Stimulated activated CD8-positive, alpha-beta memory T cell treated with anti-CD3 and anti-CD28 coated beads, Interleukin-4, amount 100 ng/mL, for 48 hours (primary cell): Measurements from ENCODE around the gene SIGLEC10.
A peak's percentile ranks its signal among the peaks of the same experiment; 100 is the strongest.
"Not testable (repeated sequence)": the region's sequence is repeated elsewhere in the genome, so short reads cannot be mapped to it uniquely, and the experiment has no call there.

Source experiments
- DNase-seq: peaks from one replicate; pipeline ENCODE4 v3.0.0-alpha.2; 2020

SIGLEC10 gene, protein sequence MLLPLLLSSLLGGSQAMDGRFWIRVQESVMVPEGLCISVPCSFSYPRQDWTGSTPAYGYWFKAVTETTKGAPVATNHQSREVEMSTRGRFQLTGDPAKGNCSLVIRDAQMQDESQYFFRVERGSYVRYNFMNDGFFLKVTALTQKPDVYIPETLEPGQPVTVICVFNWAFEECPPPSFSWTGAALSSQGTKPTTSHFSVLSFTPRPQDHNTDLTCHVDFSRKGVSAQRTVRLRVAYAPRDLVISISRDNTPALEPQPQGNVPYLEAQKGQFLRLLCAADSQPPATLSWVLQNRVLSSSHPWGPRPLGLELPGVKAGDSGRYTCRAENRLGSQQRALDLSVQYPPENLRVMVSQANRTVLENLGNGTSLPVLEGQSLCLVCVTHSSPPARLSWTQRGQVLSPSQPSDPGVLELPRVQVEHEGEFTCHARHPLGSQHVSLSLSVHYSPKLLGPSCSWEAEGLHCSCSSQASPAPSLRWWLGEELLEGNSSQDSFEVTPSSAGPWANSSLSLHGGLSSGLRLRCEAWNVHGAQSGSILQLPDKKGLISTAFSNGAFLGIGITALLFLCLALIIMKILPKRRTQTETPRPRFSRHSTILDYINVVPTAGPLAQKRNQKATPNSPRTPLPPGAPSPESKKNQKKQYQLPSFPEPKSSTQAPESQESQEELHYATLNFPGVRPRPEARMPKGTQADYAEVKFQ

DNA sequence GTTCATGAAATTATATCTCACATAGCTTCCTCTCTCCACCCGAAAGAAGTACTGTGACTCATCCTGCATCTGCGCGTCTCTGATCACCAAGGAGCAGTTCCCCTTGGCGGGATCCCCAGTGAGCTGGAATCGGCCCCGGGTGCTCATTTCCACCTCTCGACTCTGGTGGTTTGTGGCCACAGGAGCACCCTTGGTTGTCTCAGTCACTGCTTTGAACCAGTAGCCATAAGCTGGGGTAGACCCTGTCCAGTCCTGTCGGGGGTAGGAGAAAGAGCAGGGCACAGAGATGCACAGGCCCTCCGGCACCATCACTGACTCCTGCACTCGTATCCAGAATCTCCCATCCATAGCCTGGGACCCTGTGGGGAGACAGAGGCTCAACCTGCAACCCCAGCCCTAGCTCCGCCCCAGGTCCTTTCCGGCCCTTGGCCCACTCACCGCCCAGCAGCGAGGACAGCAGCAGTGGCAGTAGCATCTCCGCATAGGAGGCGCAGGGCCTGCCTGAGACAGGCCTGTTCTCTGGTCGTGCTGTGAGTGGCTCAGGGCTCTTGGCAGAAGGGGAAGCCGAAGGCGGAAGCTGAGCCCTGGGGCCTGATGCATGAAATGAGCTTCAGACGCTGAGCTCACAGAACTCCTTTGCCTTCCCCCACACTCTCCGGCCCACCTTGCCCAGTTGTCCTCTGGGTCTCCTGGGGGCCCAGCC, at the start of gene SIGLEC10:
TSS of gene SIGLEC10 (minus strand) at position 536 of the 703 bp plus-strand sequence. CDS start at position 475, 61 bp downstream.
- DNase-seq, result peak; percentile 75

DNA sequence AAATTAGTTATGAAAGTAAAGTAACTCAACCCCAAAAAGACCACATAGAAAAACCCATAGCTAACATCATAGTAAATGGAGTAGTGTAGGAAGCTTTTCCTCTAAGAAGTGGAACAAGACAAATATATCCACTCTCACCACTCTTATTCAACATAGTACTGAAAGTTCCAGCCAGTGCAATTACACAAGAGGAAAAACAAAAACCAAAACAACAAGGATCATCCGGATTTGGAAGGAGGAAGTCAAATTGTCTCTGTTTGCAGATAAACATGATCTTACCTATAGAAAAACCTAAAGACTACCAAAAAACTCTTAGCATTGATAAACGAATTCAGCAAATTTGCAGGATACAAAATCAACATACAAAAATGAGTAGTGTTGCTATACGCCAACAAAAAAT, 49.3 kb upstream of the SIGLEC10 start:
- no peak for DNase-seq

DNA sequence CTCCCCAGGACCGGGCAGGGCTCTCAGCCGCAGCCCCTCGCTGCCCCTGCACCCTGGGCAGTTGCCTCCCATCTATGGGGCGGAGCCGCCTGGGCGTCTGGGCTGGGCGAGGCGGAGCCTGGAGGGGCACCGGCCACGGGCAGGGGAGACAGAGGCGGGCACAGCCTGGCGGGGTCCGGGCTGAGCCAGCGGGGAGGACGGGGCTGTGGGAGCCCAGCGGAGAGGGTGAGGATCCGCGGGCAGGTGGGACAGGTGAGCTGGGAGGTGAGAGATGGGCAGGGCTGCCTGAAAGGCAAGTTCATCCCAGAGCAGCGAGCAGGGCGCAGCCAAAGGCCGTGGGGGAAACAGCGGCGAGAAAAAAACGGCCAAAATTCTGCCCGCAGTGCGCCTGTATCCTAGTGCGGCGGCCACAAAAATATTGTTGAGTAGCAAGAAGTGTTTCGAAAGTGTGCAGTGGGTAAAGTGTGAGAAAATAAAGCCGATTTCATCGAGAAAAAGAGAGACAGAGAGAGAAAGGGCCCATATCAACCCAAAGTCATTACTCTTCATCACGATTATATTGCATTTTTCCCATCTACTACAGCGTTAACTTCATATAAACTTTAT, 46.6 kb upstream of the SIGLEC10 start:
- DNase-seq, result not testable (repeated sequence)

DNA sequence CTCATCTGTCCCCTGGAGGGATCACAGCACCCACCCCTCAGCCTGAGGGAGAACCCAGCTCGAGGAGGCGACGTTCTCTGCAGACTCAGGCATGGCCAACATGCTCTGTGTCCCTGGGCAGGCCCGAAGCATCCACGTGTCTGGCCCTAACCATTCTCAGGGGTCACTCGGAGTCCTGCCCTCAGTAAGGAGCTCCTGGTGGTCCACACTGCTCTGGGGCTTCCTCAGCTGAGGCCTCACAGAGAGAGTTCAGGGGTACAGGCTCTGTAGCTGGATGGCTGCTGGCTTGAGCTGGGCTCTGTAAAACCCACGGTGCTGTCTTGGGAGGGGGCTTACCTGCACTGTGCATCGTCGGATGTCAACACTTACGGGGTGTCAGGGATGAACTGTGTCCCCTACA, 45.2 kb upstream of the SIGLEC10 start:
- no peak for DNase-seq

DNA sequence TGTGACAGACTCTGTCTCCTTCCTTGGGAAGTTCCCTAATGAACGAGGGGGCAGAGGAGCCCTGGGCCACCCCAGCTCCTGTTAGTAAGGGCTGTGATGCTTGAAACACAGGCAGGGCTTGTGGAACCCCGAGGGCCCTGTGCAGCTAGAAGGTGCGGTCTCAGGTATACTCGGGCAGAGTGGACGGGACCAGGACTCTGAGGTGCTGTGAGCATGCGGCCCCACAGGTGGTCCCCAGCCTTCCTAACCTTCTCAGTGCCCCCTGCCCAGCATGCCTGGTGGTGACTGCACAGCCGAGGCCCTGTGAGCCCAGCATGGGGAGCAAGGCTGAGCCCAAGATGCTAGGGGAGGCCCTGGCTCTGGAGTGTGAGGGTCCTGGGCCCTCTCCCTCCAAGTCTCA, 44.8 kb upstream of the SIGLEC10 start:
- no peak for DNase-seq

DNA sequence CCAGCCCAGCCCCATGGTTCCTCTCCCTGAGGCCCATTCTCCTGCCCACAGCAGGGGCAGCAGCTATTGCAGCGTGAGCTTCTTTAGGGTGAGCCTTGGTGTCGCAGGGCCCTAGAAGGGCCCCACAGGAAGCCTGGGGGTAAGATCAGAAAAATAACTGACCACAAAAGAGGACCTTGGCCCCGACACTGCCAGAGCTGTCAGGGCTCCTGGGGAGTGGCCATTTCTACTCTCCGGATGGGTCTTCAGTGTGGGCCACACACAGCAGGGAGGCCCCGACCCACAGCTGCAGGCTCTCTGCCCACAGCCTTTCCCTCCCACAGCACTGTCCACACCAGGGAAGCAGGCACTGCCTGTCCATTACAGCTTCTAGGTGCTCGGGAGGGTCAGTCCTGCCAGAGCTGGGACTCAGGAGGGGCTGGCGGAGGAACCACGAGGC, 44.3 kb upstream of the SIGLEC10 start:
- peak; percentile 16 for DNase-seq

DNA sequence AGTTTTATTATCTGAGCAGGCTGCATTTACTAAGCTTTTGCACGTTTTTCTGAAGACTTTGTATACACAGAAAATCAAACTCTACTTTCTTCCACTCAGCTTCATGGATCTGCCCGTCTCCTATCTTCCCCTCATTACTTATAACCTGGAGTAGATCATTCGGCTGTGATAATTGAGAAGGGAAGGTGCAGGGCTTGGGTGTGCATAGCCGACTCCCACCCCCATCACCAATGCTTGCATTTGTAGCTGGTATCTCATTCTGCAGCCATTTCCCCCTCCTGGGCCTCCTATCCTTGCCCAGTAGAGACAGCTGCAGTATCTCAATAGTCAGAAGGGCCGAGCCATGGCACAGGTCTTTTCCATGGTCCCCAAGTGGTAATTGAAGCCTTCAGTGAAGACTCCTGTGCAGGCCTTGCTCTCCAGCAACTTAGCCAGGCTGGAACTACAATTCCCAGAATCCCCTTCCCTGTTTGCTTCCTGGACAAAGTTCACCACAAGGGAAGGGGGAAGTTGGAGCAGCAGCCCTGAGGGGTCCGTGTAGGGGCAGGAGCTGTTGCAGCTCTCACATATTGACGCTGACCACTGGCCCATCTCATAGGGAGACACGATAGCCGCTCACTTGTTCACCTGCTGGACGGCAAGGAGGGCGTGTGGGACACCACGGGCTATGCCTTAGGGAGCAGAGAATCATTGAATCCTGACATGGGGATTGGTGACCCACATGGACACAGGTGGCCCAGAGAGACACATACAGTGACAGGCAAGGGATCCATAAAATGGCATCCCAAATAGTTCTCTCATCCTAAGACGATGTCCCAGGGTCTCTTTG, 42.9 kb upstream of the SIGLEC10 start:
- DNase-seq, result peak; percentile 20

DNA sequence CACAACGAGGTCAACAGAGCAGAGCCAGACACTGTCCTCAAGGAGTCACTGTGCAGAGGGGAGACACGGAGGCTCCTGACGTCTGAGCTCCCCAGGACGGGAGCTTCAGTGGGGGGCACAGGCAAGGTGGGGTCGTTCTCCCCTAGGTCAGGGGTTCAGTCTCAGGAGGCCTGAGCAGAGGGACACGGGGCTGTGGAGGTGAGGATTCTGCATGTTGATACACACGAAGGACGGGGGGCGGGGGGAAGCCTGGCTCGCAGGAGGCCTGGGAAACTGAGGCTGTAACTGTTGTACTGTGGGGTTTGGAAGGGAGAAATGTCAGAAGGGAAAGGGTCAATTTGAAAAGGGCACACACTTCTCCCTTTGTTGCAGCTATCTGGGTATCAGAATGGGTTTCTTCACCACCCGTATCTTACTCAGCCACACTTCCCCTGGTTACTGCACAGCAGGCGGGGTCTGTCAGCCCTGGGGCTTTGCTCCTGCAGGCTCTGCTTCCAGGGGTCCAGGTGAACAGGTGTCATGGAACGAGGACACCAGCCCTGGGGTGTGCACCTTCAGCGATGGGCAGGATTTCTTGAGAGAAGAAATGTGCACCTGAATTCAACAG, 41.6 kb upstream of the SIGLEC10 start:
- DNase-seq, result peak; percentile 21

DNA sequence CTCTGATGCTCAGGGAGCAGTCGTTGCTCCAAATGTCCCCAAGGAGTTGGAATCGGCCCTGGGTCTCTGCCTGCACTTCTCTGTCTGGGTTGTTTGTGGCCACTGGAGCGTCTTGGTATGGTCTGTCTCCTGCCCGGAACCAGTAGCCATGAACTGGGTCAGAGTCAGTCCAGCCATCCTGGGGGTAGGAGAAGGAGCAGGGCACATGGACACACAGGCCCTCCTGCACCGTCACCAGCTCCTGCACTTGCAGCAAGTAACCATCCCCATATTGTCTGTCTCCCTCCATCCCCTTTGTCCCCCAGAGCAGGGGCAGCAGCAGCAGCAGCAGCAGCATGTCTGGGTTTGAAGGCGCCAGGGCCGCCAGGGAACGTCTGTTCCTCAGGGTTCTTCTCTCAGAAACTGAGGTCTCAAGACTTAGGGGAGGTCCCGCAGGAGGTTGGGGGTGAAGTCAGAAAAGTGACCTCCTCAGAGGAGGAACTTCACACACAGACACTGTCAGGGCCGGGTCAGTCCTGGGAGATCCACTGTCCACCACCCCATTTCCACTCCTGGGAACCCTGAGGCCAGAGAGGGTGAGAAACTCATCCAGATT, 40.7 kb upstream of the SIGLEC10 start, which contains the start of gene SIGLEC8:
TSS of gene SIGLEC8 (minus strand) at position 404 of the 595 bp plus-strand sequence. CDS start at position 337, 67 bp downstream.
- DNase-seq, result peak; percentile 14

DNA sequence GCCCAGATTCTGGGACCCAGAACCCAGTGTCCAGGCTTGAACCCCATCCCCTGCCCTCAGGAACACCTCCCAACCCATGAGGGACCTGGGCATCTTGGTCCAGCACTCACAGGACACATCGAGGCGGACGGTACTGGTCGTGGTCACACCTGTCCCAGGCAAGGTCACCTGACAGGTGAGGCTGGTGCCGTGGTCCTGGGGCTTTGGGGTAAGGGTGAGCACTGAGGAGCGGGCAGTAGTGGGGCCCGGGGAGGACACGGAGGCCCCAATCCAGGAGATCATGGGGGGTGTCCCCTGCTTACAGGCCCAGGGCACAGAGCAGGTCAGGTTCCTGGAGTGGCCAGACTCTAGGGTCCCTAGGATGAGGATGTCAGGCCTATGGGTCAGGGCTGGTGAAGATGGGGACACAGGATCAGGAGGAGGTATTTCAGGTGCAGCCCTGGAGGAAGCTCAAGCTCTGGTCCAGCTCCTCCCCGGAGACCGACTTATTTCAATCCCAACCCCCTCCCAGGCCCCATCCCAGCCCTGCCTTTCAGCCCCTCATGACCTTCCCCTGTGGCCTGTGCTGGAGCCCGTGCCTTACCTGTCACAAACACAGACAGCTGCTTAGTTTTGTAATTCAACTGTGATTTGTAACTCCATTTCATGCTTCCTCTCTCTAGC, 40.0 kb upstream of the SIGLEC10 start:
- DNase-seq, result peak; percentile 18

DNA sequence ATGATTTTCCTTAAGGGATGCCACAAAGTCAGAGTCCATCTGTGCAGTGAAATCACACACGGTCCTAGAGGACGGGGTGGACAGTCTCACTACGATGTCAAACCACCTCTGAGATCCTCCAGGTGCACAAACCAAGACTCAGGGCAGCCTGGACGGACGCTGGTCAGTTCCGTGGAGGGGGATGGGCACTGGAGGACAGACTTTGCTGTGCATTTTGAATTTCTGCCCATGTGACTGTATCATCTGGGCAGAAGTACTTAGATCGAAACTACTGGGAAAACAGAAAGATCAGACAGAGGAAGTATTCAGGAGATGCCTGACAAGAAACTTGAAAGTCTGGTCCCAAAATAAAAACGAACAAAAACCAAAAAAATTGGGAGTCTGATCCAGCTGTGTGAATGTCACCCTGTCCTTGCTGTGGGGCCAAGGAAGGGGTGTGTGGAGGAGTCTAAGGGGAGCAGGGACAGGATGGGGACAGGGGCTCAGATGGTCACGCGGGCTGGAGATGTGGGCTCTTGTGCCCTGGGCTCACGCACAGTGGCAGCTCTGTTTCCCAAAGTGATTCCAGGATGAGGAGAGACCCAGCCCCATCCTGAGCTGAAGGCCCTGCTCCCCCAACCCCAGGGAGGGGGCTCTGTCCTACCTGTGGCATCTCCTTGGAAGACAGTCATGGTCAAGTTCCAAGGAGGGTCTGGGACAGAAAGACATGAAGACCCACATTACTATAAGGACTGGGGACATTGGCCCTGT, 39.3 kb upstream of the SIGLEC10 start:
- peak; percentile 17 for DNase-seq

DNA sequence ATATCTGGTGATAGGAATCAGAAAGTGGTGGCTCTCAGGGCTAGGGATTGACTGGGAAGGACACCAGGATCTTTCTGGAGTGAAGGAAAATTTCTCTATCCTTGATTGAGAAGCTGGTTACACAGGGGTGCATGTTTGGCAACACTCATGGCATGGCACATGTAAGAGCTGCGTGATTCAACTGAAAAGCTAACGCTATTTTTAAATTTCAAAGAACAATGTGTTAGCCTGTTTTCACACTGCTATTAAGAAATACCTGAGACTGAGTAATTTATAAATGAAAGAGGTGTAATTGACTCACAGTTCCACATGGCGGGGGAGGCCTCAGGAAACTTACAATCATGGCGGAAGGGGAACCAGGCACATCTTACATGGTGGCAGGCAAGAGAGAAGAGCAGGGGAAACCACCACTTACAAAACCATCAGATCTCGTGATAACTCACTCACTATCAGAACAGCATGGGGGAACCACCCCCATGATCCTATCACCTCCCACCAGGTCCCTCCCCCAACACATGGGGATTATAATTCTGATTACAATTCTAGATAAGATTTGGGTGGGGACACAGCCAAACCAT, 33.4 kb upstream of the SIGLEC10 start:
- DNase-seq, result peak; percentile 70

DNA sequence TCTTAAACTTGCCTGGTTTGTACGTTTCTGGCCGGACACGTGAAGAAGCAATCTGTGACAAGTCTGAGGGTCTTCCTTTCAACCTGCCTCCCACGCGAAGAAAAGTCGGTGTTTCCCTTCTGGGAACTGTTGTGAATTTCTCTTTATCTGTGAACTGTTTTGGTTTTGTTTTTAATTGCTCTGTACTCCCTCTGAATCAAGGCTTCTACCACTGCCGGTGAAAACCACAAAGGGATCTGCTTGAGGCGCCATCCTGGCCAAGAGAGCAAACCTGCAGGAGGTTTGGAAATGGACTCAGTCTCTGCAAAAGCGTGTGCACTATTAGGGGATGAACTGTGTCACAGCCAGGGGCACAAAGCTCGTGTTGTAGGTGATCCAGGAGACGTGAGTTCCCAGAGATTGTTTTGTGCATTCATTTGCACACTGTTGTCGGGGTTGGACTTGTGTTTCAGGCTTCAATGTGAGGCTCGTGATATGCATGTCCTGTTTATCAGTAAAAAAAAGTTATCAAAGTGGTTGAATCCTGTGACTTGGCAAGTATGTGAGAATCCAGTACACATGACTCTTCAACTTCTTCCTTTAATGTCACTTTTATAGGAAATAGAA, 31.1 kb upstream of the SIGLEC10 start:
- DNase-seq, result peak; percentile 78

DNA sequence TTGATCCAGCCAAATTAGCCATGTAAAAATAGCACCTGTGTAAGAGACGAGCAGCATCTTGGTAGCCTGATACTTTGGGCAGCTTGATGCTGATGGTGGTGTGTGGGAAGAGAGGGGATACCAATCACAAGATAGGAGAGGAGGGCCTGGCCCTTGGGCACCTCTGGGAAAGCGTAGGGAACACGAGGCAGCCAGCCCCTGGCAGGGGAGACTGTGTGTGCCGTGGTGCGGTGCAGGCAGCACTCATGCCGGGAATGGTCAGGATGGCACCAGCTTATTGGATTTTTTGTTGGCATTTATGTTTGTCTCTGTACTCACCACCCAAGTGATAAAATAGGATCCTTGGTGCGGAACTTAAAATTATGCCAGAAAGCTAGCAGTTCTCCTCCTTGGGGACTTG, 30.6 kb upstream of the SIGLEC10 start:
- no peak for DNase-seq

DNA sequence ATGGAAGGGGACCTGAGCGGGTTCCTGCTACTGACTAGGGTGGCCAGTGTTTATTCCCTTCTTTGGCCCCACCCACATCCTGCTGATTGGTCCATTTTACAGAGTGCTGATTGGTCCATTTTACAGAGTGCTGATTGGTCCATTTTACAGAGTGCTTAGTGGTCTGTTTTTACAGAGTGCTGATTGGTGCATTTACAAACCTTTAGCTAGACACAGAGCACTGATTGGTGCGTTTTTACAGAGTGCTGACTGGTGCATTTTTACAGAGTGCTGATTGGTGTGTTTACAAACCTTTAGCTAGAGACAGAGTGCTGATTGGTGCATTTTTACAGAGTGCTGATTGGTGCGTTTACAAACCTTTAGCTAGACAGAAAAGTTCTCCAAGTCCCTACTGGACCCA, 30.1 kb upstream of the SIGLEC10 start:
- DNase-seq, result not testable (repeated sequence)

DNA sequence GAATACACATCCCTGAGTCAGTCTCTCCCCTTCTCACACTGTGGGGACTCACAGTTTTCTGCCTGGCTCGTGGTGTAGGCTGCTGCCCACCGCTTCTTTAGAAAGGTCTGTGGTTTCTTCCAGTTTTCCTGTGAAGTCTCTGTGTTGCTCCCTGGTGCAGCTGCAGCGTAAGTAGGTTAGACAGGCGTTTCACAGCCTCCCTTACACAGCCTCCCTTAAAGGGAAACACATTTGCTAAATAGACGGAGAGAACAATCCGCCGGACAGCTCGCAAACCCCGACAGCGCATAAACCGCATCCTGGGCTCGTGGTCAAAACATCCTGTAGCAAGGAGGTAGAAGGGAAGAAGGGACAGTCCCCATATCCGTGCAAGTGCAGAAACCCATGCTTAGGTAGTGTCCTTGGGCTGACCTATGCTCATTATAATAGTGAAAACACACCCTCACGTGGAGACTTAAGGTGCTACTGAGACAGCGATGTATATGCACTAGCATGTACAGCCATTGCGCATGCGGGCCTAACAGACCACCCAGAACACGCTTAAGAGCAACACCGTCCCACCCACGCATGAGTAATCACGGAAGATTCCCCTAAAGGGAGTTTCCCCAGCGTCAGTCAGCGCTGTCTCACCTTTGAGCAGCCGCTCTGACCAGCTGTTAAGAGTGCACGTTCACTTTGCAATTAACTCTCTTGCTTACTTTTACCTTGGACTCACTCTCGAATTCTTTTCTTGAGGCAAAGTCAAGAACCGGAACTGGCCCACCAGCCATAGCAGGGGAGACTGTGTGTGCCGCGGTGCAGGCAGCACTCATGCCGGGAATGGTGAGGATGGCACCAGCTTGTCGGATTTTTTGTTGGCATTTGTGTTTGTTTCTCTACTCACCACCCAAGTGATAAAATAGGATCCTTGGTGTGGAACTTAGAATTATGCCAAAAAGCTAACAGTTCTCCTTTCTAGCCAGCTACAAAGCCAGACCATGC, 24.3 kb upstream of the SIGLEC10 start:
- DNase-seq, result peak; percentile 91

DNA sequence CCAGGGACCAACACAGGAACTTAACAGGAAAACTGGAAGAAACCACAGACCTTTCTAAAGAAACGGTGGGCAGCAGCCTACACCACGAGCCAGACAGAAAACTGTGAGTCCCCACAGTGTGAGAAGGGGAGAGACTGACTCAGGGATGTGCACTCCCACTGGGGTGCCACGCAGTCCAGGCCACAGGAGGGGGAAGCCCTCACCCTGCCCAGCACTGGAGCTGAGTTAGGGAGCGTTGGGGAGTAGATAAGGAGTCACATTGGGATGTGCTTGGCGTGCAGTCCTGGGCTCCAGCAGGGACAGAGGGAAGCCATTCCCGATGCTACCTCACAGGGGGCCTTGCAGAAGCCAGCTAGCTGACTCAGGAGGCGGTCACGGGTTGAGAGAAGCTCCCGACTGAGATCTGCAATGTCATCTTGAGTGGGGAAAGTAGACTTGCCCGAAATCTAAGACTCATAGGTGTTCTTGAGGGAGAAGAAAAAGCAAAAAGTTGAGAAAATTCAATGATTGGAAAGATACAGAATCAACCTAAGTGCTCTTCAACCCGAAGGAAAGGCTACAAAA, 23.5 kb upstream of the SIGLEC10 start:
- DNase-seq, result peak; percentile 82
